ENCODE results near the gene CADM1.

DNA sequence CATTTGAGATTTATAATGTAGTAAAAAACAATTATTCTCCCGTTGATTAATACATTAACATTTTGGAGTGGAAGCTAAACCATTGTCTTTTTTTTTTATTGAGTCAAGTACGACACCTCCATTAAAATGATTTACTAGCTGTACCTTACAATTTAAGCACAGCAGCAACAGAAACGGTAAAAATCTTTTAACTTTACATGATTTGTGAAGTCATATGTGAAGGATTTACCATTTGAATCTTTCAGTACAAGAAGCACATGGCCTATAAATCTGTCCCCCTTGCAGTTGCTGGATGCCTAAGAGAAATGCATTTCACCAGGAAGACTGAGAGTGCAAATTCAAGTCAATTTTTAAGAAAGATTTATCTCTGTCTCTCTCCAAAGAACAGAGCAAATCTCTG is 324.6 kb downstream of the CADM1 start:
- TF ChIP-seq, protein P1, sequence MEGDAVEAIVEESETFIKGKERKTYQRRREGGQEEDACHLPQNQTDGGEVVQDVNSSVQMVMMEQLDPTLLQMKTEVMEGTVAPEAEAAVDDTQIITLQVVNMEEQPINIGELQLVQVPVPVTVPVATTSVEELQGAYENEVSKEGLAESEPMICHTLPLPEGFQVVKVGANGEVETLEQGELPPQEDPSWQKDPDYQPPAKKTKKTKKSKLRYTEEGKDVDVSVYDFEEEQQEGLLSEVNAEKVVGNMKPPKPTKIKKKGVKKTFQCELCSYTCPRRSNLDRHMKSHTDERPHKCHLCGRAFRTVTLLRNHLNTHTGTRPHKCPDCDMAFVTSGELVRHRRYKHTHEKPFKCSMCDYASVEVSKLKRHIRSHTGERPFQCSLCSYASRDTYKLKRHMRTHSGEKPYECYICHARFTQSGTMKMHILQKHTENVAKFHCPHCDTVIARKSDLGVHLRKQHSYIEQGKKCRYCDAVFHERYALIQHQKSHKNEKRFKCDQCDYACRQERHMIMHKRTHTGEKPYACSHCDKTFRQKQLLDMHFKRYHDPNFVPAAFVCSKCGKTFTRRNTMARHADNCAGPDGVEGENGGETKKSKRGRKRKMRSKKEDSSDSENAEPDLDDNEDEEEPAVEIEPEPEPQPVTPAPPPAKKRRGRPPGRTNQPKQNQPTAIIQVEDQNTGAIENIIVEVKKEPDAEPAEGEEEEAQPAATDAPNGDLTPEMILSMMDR (IDR thresholded peaks at IDR 0.05; ENCODE audit: poor library complexity), result no peak
- no peak for TF ChIP-seq EZH2phosphoT487 (IDR thresholded peaks at IDR 0.05; ENCODE audit: low read depth, severe bottlenecking, unreplicated experiment)
